ENCODE data around the gene DNER.

Gene DNER

GRCh38 chr2:229578052-229578846 lies 136.1 kb downstream of the DNER start:
- Histone ChIP-seq H3K36me3 (ENCODE audit: control insufficient read depth, insufficient read depth, low read length) (no peaks in the 10 kb centered on the region), H3K9ac (ENCODE audit: low read depth, low read length) (no peak overlapping the region), H3K9me3 (ENCODE audit: control insufficient read depth, insufficient read depth, low read length) (no peaks in the 10 kb centered on the region), H3K27me3 (ENCODE audit: control insufficient read depth, insufficient read depth, low read length) (no peaks in the 10 kb centered on the region), H3K4me1 (ENCODE audit: control insufficient read depth, insufficient read depth, low read length) (peaks cover 3% of the 10 kb centered on the region), H3K4me3 (ENCODE audit: low read depth, low read length) (no peak overlapping the region)

DNA sequence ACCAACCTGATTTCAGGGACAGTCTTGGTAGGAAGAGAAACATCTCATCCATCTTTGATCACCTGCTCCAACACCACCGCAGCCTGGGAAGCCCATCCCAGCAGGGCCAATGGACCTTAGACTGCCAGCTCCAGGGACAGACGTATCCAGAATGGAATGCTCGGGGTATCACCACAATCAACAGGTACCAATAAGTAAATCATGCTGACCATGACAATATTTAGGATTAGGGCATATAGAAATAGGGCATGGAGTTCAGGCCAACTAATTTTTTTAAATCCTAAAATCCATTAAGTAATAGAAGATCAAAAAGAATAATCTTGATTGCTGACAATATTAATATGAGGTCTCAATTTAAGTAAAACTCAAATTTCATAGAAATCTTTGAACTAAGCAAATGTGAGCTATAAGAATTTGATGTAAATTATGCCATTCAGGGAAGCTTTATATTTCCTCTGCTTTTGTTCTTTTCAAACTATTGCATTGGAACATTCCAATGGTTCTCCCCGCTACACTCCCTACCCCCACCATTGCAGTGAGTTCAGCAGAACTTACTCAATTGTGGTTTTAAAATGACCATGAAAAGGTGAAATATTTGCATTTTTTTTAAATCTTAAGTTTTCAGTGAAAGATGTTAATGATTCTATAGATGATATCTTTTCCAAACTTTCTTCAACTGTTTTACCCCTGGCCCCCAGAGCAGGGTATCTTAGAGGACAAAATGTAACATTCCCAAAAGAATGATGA lies 138.6 kb downstream of the DNER start:
- H3K27me3 ChIP-seq (ENCODE audit: control insufficient read depth, insufficient read depth, low read length) = no peaks in the 10 kb centered on the region
- no peaks in the 10 kb centered on the region for H3K36me3 ChIP-seq (ENCODE audit: control insufficient read depth, insufficient read depth, low read length)
- no peak overlapping the region for H3K9ac ChIP-seq (ENCODE audit: low read depth, low read length)
- no peaks in the 10 kb centered on the region for H3K9me3 ChIP-seq (ENCODE audit: control insufficient read depth, insufficient read depth, low read length)
- H3K4me3 ChIP-seq (ENCODE audit: low read depth, low read length) = no peak overlapping the region
- H3K4me1 ChIP-seq (ENCODE audit: control insufficient read depth, insufficient read depth, low read length) = peaks cover 3% of the 10 kb centered on the region

DNA sequence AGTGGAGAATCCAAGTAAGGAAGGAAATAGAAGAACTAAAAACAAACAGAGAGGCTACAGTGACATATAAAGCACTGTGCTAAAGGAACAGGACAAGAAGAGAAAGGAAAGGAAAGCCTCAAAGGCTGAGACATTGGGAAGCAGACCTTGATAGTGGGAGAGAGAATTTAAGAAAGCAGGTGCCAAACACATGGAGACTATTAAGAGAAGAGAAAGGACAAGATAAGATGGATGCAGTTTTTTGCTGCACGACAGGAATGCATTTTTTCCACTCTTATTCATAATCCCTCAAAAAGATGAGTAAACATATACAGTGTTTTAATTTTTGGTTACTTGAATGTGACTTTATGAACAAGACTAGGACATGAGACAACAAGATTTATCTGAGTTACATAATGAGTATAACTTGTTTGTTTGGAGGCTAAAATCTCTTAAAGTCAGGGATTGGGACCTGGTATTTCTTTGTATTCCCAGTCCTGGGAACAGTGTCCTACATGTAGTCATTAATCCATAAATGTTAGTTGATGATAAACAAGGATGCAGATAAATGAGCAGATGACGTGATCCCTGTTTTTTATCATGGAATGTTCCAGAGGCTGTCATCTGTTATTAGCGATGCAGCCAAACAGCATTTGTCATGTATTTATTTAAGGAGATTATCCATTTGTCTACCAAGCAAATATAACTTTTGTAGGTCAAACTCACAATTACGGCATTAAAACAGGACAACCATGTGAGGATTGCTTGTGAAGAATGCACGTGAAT lies 141.7 kb downstream of the DNER start:
- no peaks in the 10 kb centered on the region for H3K36me3 ChIP-seq (ENCODE audit: control insufficient read depth, insufficient read depth, low read length)
- no peaks in the 10 kb centered on the region for H3K4me1 ChIP-seq (ENCODE audit: control insufficient read depth, insufficient read depth, low read length)
- no peak overlapping the region for H3K4me3 ChIP-seq (ENCODE audit: low read depth, low read length)
- H3K9ac ChIP-seq (ENCODE audit: low read depth, low read length) = no peak overlapping the region
- H3K27me3 ChIP-seq (ENCODE audit: control insufficient read depth, insufficient read depth, low read length) = no peaks in the 10 kb centered on the region
- no peaks in the 10 kb centered on the region for H3K9me3 ChIP-seq (ENCODE audit: control insufficient read depth, insufficient read depth, low read length)

- no peaks in the 10 kb centered on the region for H3K36me3 ChIP-seq (ENCODE audit: control insufficient read depth, insufficient read depth, low read length)
- H3K9ac ChIP-seq (ENCODE audit: low read depth, low read length) = no peak overlapping the region
- H3K4me3 ChIP-seq (ENCODE audit: low read depth, low read length) = no peak overlapping the region
- no peaks in the 10 kb centered on the region for H3K9me3 ChIP-seq (ENCODE audit: control insufficient read depth, insufficient read depth, low read length)
- no peaks in the 10 kb centered on the region for H3K27me3 ChIP-seq (ENCODE audit: control insufficient read depth, insufficient read depth, low read length)
- no peaks in the 10 kb centered on the region for H3K4me1 ChIP-seq (ENCODE audit: control insufficient read depth, insufficient read depth, low read length)
Observed at GRCh38 chr2:229571243-229571642, 143.1 kb downstream of the DNER start.

GRCh38 chr2:229566370-229566769 lies 148.0 kb downstream of the DNER start:
- no peaks in the 10 kb centered on the region for H3K9me3 ChIP-seq (ENCODE audit: control insufficient read depth, insufficient read depth, low read length)
- no peaks in the 10 kb centered on the region for H3K36me3 ChIP-seq (ENCODE audit: control insufficient read depth, insufficient read depth, low read length)
- no peak overlapping the region for H3K4me3 ChIP-seq (ENCODE audit: low read depth, low read length)
- no peaks in the 10 kb centered on the region for H3K4me1 ChIP-seq (ENCODE audit: control insufficient read depth, insufficient read depth, low read length)
- no peak overlapping the region for H3K9ac ChIP-seq (ENCODE audit: low read depth, low read length)
- H3K27me3 ChIP-seq (ENCODE audit: control insufficient read depth, insufficient read depth, low read length) = no peaks in the 10 kb centered on the region

DNA sequence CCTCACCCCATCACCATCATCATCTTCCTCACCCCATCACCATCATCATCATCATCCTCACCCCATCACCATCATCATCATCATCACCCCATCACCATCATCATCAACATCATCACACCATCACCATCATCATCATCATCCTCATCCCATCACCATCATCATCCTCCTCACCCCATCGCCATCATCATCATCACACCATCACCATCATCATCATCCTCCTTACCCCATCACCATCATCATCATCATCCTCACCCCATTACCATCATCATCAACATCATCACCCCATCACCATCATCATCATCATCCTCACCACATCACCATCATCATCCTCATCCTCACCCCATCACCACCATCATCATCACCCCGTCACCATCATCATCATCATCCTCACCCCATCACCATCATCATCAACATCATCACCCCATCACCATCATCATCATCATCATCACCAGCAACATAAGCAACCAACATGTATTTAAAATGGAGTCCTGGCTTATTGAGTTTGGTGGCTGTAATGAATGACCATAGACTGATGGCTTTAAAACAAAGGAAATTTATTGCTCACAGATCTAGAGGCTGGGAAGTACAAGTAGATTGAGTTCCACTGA lies 150.0 kb downstream of the DNER start:
- Histone ChIP-seq H3K27me3 (ENCODE audit: control insufficient read depth, insufficient read depth, low read length) (no peaks in the 10 kb centered on the region), H3K4me3 (ENCODE audit: low read depth, low read length) (no peak overlapping the region), H3K4me1 (ENCODE audit: control insufficient read depth, insufficient read depth, low read length) (no peaks in the 10 kb centered on the region), H3K9ac (ENCODE audit: low read depth, low read length) (no peak overlapping the region), H3K36me3 (ENCODE audit: control insufficient read depth, insufficient read depth, low read length) (no peaks in the 10 kb centered on the region), H3K9me3 (ENCODE audit: control insufficient read depth, insufficient read depth, low read length) (no peaks in the 10 kb centered on the region)

DNA sequence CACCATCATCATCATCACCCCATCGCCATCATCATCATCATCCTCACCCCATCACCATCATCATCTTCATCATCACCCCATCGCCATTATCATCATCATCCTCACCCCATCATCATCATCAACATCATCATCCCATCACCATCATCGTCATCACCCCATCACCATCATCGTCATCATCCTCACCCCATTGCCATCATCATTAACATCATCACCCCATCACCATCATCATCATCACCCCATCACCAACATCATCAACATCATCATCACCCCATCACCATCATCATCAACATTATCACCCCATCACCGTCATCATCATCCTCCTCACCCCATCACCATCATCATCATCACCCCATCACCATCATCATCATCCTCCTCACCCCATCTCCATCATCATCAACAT lies 151.0 kb downstream of the DNER start:
- Histone ChIP-seq H3K9ac (ENCODE audit: low read depth, low read length) (no peak overlapping the region), H3K36me3 (ENCODE audit: control insufficient read depth, insufficient read depth, low read length) (no peaks in the 10 kb centered on the region), H3K4me1 (ENCODE audit: control insufficient read depth, insufficient read depth, low read length) (no peaks in the 10 kb centered on the region), H3K27me3 (ENCODE audit: control insufficient read depth, insufficient read depth, low read length) (no peaks in the 10 kb centered on the region), H3K4me3 (ENCODE audit: low read depth, low read length) (no peak overlapping the region), H3K9me3 (ENCODE audit: control insufficient read depth, insufficient read depth, low read length) (no peaks in the 10 kb centered on the region)

- H3K9ac ChIP-seq (ENCODE audit: low read depth, low read length) = no peak overlapping the region
- H3K4me1 ChIP-seq (ENCODE audit: control insufficient read depth, insufficient read depth, low read length) = no peaks in the 10 kb centered on the region
- no peaks in the 10 kb centered on the region for H3K36me3 ChIP-seq (ENCODE audit: control insufficient read depth, insufficient read depth, low read length)
- H3K27me3 ChIP-seq (ENCODE audit: control insufficient read depth, insufficient read depth, low read length) = no peaks in the 10 kb centered on the region
- H3K4me3 ChIP-seq (ENCODE audit: low read depth, low read length) = no peak overlapping the region
- H3K9me3 ChIP-seq (ENCODE audit: control insufficient read depth, insufficient read depth, low read length) = no peaks in the 10 kb centered on the region
Observed at GRCh38 chr2:229562472-229563127, 151.8 kb downstream of the DNER start.

- no peaks in the 10 kb centered on the region for H3K9me3 ChIP-seq (ENCODE audit: control insufficient read depth, insufficient read depth, low read length)
Observed at GRCh38 chr2:229559986-229560385, 154.4 kb downstream of the DNER start.

GRCh38 chr2:229553091-229553490 lies 161.3 kb downstream of the DNER start:
- H3K9me3 ChIP-seq (ENCODE audit: control insufficient read depth, insufficient read depth, low read length) = no peaks in the 10 kb centered on the region
- no peaks in the 10 kb centered on the region for H3K27me3 ChIP-seq (ENCODE audit: control insufficient read depth, insufficient read depth, low read length)
- no peaks in the 10 kb centered on the region for H3K36me3 ChIP-seq (ENCODE audit: control insufficient read depth, insufficient read depth, low read length)
- H3K9ac ChIP-seq (ENCODE audit: low read depth, low read length) = no peak overlapping the region
- no peak overlapping the region for H3K4me3 ChIP-seq (ENCODE audit: low read depth, low read length)
- no peaks in the 10 kb centered on the region for H3K4me1 ChIP-seq (ENCODE audit: control insufficient read depth, insufficient read depth, low read length)

More at GRCh38 chr2:229559986-229560385, 154.4 kb downstream of the DNER start:
- no peaks in the 10 kb centered on the region for H3K36me3 ChIP-seq (ENCODE audit: control insufficient read depth, insufficient read depth, low read length)
- H3K4me1 ChIP-seq (ENCODE audit: control insufficient read depth, insufficient read depth, low read length) = no peaks in the 10 kb centered on the region
- no peak overlapping the region for H3K9ac ChIP-seq (ENCODE audit: low read depth, low read length)
- H3K4me3 ChIP-seq (ENCODE audit: low read depth, low read length) = no peak overlapping the region
- H3K27me3 ChIP-seq (ENCODE audit: control insufficient read depth, insufficient read depth, low read length) = no peaks in the 10 kb centered on the region

Measured in iPS-15b (cell line).